GM19239 (cell line): ENCODE measurements around the gene ITSN1.
"Not testable (repeated sequence)": the region's sequence is repeated elsewhere in the genome, so short reads cannot be mapped to it uniquely, and the experiment has no call there.

ENCODE experiments used
- DNase-seq: peaks from one replicate; pipeline ENCODE4 v3.0.0; 2011; ENCODE audit warnings: low spot score; ENCODE audit not compliant: insufficient read length
- FAIRE-seq: peaks from 2 replicates; lab custom pipeline; 2011; peaks lifted over from hg19 to GRCh38; lab: Jason Lieb, UNC

Gene ITSN1

GRCh38 chr21:33760641-33761440 lies 118.5 kb downstream of the ITSN1 start:
- DNase-seq (no peak), FAIRE-seq (no peak)

GRCh38 chr21:33761441-33762036 lies 119.2 kb downstream of the ITSN1 start:
- FAIRE-seq (no peak), DNase-seq (no peak)

- FAIRE-seq (no peak), DNase-seq (no peak)
These were observed 120.7 kb downstream of the ITSN1 start for GRCh38 chr21:33762803-33763581.

- FAIRE-seq (no peak), DNase-seq (no peak)
These were observed 121.2 kb downstream of the ITSN1 start for GRCh38 chr21:33763582-33763899.

GRCh38 chr21:33767236-33767635 lies 124.9 kb downstream of the ITSN1 start:
- FAIRE-seq: no peak
- no peak for DNase-seq

GRCh38 chr21:33767960-33768359 lies 125.7 kb downstream of the ITSN1 start:
- no peak for DNase-seq
- FAIRE-seq: no peak

GRCh38 chr21:33769057-33769456 lies 126.8 kb downstream of the ITSN1 start:
- FAIRE-seq: no peak
- DNase-seq: no peak

GRCh38 chr21:33770542-33770941 lies 128.2 kb downstream of the ITSN1 start:
- no peak for DNase-seq
- FAIRE-seq: no peak

GRCh38 chr21:33771976-33772375 lies 129.7 kb downstream of the ITSN1 start:
- DNase-seq (no peak), FAIRE-seq (no peak)

GRCh38 chr21:33774551-33774950 lies 132.2 kb downstream of the ITSN1 start:
- FAIRE-seq (no peak), DNase-seq (no peak)

GRCh38 chr21:33775100-33775828 lies 133.0 kb downstream of the ITSN1 start:
- DNase-seq (no peak), FAIRE-seq (no peak)

GRCh38 chr21:33780631-33781030 lies 138.3 kb downstream of the ITSN1 start:
- DNase-seq (no peak), FAIRE-seq (no peak)

GRCh38 chr21:33781121-33781520 lies 138.8 kb downstream of the ITSN1 start:
- no peak for FAIRE-seq

GRCh38 chr21:33783187-33783979 lies 141.1 kb downstream of the ITSN1 start:
- FAIRE-seq (no peak), DNase-seq (no peak)

More at GRCh38 chr21:33781121-33781520, 138.8 kb downstream of the ITSN1 start:
- DNase-seq: no peak

- FAIRE-seq: no peak
- DNase-seq: no peak
These were observed 145.1 kb downstream of the ITSN1 start for GRCh38 chr21:33787431-33787830.

GRCh38 chr21:33788438-33788837 lies 146.1 kb downstream of the ITSN1 start:
- not testable (repeated sequence) for DNase-seq, FAIRE-seq

GRCh38 chr21:33789697-33790096 lies 147.4 kb downstream of the ITSN1 start:
- FAIRE-seq: no peak
- no peak for DNase-seq

- FAIRE-seq (no peak), DNase-seq (no peak)
These were observed 148.8 kb downstream of the ITSN1 start for GRCh38 chr21:33791073-33791472.

- FAIRE-seq: no peak
- no peak for DNase-seq
These were observed 152.3 kb downstream of the ITSN1 start for GRCh38 chr21:33794596-33794995.

- DNase-seq (no peak), FAIRE-seq (no peak)
These were observed 155.3 kb downstream of the ITSN1 start for GRCh38 chr21:33797565-33797964.
